OCI-LY3 (cell line): ENCODE measurements around the gene OS9.
"Not testable (repeated sequence)": the region's sequence is repeated elsewhere in the genome, so short reads cannot be mapped to it uniquely, and the experiment has no call there.

Experiments
- H2AFZ ChIP-seq: fragments of 200-600, 300-600 bp; shearing (Covaris generic); 2 replicates; pipeline ENCODE4 v1.6.0; 2014; ENCODE audit warnings: antibody characterized with exemption, low read depth, low read length
- H3K27ac ChIP-seq: fragments of 200-600, 300-600 bp; sonication (generic); 2 replicates; pipeline ENCODE4 v1.5.1; 2014; ENCODE audit warnings: mild to moderate bottlenecking, low read length, moderate library complexity, mixed read lengths
- H3K27me3 ChIP-seq: fragments of 200-600, 300-600 bp; sonication (generic); 2 replicates; pipeline ENCODE4 v1.6.1; 2014; ENCODE audit warnings: low read depth, low read length, mixed read lengths
- H3K36me3 ChIP-seq: fragments of 200-600, 300-600 bp; sonication (generic); replicated peaks from 2 replicates; pipeline ENCODE3; 2014; ENCODE audit warnings: low read depth, low read length, mixed read lengths
- H3K4me1 ChIP-seq: fragments of 300-600, 200-600 bp; sonication (generic); 2 replicates; pipeline ENCODE4 v1.6.1; 2014; ENCODE audit warnings: low read length, mixed read lengths
- H3K4me2 ChIP-seq: fragments of 200-600, 300-600 bp; sonication (generic); 2 replicates; pipeline ENCODE4 v1.6.1; 2014; ENCODE audit warnings: low read length, mixed read lengths
- H3K4me3 ChIP-seq: fragments of 300-600, 200-600 bp; sonication (generic); 2 replicates; pipeline ENCODE4 v1.5.1; 2014; ENCODE audit warnings: antibody characterized with exemption, mild to moderate bottlenecking, low read length, moderate library complexity
- H3K79me2 ChIP-seq: fragments of 300-600, 200-600 bp; shearing (Covaris generic); 2 replicates; pipeline ENCODE4 v1.6.1; 2014; ENCODE audit warnings: mild to moderate bottlenecking, low read length, mixed read lengths
- H3K9ac ChIP-seq: fragments of 300-600, 200-600 bp; shearing (Covaris generic); 2 replicates; pipeline ENCODE4 v1.6.0; 2014; ENCODE audit warnings: mild to moderate bottlenecking, low read length, moderate library complexity
- H3K9me3 ChIP-seq: fragments of 200-600, 300-600 bp; shearing (Covaris generic); 2 replicates; pipeline ENCODE4 v1.6.1; 2014; ENCODE audit warnings: low read length, mixed read lengths; ENCODE audit not compliant: insufficient read depth
- H4K20me1 ChIP-seq: fragments of 200-600, 300-600 bp; sonication (generic); 2 replicates; pipeline ENCODE4 v1.6.1; 2016; ENCODE audit warnings: low read length, mixed read lengths; ENCODE audit not compliant: insufficient read depth
- EZH2phosphoT487 ChIP-seq: fragments of 200-600 bp; shearing (Covaris generic); IDR thresholded peaks from 2 replicates; pipeline ENCODE4 v1.6.1; 2018; ENCODE audit warnings: antibody characterized with exemption, mixed run types, low read depth
- TF ChIP-seq, protein P1 (sequence below): fragments of 200-600, 300-600 bp; sonication (generic); IDR thresholded peaks from 2 replicates; pipeline ENCODE4 v1.5.1; 2014; ENCODE audit warnings: antibody characterized with exemption, low read length, low read depth

The OS9 gene

GRCh38 chr12:57693659-57694458 is at the start of gene OS9:
TSS of gene OS9 (plus strand) at chr12:57694132. CDS start at chr12:57694162, 30 bp downstream.
- Histone ChIP-seq H3K36me3 (peaks cover 14% of the 10 kb centered on the region), H3K9ac (peak within 1 kb of the TSS; percentile 83), H3K4me3 (peak within 1 kb of the TSS; percentile 92), H2AFZ (peak within 1 kb of the TSS; percentile 91), H3K27me3 (no peaks in the 10 kb centered on the region), H3K4me2 (peak within 1 kb of the TSS; percentile 95), H3K27ac (peak within 1 kb of the TSS; percentile 47), H4K20me1 (no peaks in the 10 kb centered on the region), H3K79me2 (peaks cover 9% of the 10 kb centered on the region), H3K9me3 (no peaks in the 10 kb centered on the region), H3K4me1 (peaks cover 8% of the 10 kb centered on the region)
- TF ChIP-seq, protein P1, sequence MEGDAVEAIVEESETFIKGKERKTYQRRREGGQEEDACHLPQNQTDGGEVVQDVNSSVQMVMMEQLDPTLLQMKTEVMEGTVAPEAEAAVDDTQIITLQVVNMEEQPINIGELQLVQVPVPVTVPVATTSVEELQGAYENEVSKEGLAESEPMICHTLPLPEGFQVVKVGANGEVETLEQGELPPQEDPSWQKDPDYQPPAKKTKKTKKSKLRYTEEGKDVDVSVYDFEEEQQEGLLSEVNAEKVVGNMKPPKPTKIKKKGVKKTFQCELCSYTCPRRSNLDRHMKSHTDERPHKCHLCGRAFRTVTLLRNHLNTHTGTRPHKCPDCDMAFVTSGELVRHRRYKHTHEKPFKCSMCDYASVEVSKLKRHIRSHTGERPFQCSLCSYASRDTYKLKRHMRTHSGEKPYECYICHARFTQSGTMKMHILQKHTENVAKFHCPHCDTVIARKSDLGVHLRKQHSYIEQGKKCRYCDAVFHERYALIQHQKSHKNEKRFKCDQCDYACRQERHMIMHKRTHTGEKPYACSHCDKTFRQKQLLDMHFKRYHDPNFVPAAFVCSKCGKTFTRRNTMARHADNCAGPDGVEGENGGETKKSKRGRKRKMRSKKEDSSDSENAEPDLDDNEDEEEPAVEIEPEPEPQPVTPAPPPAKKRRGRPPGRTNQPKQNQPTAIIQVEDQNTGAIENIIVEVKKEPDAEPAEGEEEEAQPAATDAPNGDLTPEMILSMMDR: peak; percentile 69
- no peak for TF ChIP-seq EZH2phosphoT487

- H3K79me2 ChIP-seq, H3K27me3 ChIP-seq, H3K27ac ChIP-seq, H3K4me3 ChIP-seq, H3K9ac ChIP-seq, H2AFZ ChIP-seq, H3K36me3 ChIP-seq, H3K9me3 ChIP-seq, H3K4me2 ChIP-seq, H3K4me1 ChIP-seq, H4K20me1 ChIP-seq: not testable (repeated sequence)
Measured at GRCh38 chr12:57645990-57646658, 47.8 kb upstream of the OS9 start.

DNA sequence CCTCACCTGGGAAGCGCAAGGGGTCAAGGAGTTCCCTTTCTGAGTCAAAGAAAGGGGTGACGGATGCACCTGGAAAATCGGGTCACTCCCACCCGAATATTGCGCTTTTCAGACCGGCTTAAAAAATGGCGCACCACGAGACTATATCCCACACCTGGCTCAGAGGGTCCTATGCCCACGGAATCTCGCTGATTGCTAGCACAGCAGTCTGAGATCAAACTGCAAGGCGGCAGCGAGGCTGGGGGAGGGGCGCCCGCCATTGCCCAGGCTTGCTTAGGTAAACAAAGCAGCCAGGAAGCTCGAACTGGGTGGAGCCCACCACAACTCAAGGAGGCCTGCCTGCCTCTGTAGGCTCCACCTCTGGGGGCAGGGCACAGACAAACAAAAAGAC is 47.3 kb upstream of the OS9 start:
- not testable (repeated sequence) for H2AFZ ChIP-seq, H3K27ac ChIP-seq, H3K4me1 ChIP-seq, H3K4me2 ChIP-seq, H3K79me2 ChIP-seq, H3K4me3 ChIP-seq, H3K9ac ChIP-seq, H3K27me3 ChIP-seq, H4K20me1 ChIP-seq, H3K36me3 ChIP-seq, H3K9me3 ChIP-seq

DNA sequence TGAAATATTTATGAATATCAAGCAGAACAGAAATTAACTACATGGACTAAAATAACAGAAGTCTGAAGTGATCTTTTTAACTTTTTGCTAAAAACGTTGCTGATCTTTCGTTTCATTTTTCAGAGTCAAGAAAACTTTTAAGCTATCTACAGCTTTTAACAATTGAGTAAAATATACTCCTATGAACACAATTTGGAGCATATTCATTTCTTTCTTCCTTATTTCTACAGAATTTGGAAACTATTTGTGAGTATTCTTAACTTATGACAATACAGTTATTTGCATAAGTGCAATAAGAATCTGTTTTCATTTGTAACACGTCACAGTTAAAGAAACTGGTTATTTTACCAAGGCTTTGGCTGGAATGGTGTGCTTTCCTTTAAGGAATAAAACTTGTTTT is 39.9 kb upstream of the OS9 start:
- Histone ChIP-seq H3K36me3 (no peaks in the 10 kb centered on the region), H3K9ac (no peak overlapping the region), H3K27ac (no peak overlapping the region), H3K4me3 (no peak overlapping the region), H3K4me1 (no peaks in the 10 kb centered on the region), H3K79me2 (no peaks in the 10 kb centered on the region), H2AFZ (no peak overlapping the region), H3K27me3 (no peaks in the 10 kb centered on the region), H4K20me1 (no peaks in the 10 kb centered on the region), H3K9me3 (0 out of 2 replicates have a peak, but pooled peaks cover 4% of the 10 kb centered on the region), H3K4me2 (no peak overlapping the region)
- TF ChIP-seq EZH2phosphoT487: no peak
- TF ChIP-seq, protein P1: no peak

- no peaks in the 10 kb centered on the region for H3K4me1 ChIP-seq
- H4K20me1 ChIP-seq: no peaks in the 10 kb centered on the region
- 0 out of 2 replicates have a peak, but pooled peaks cover 4% of the 10 kb centered on the region for H3K9me3 ChIP-seq
- H3K36me3 ChIP-seq: no peaks in the 10 kb centered on the region
- no peaks in the 10 kb centered on the region for H3K27me3 ChIP-seq
- no peak overlapping the region for H3K4me3 ChIP-seq
- H3K9ac ChIP-seq: no peak overlapping the region
- no peaks in the 10 kb centered on the region for H3K79me2 ChIP-seq
- no peak overlapping the region for H2AFZ ChIP-seq
- TF ChIP-seq, protein P1: no peak
- no peak for TF ChIP-seq EZH2phosphoT487
- H3K27ac ChIP-seq: no peak overlapping the region
- H3K4me2 ChIP-seq: no peak overlapping the region
Measured at GRCh38 chr12:57655541-57656240, 38.2 kb upstream of the OS9 start.

GRCh38 chr12:57656408-57656807 is 37.5 kb upstream of the OS9 start:
- not testable (repeated sequence) for H3K36me3 ChIP-seq, H2AFZ ChIP-seq, H3K27me3 ChIP-seq, H3K4me2 ChIP-seq, H3K27ac ChIP-seq, H3K79me2 ChIP-seq, H3K4me3 ChIP-seq, H3K9me3 ChIP-seq, H3K4me1 ChIP-seq, H3K9ac ChIP-seq, H4K20me1 ChIP-seq
